HUES6 (cell line): ENCODE results near the gene LAMC3.

Experiments used
- H3K27ac ChIP-seq: 2 replicates; pipeline ENCODE4 v1.7.0; 2013; ENCODE audit warnings: low read depth, mild to moderate bottlenecking, low read length, inconsistent platforms
- H3K27me3 ChIP-seq: 2 replicates; pipeline ENCODE4 v1.6.1; 2013; ENCODE audit warnings: low read length; ENCODE audit not compliant: control insufficient read depth, insufficient read depth
- H3K36me3 ChIP-seq: 2 replicates; pipeline ENCODE4 v1.6.1; 2013; ENCODE audit warnings: low read length; ENCODE audit not compliant: control insufficient read depth, insufficient read depth
- H3K4me1 ChIP-seq: 2 replicates; pipeline ENCODE4 v1.6.1; 2013; ENCODE audit warnings: low read length; ENCODE audit not compliant: control insufficient read depth, insufficient read depth
- H3K4me3 ChIP-seq: 2 replicates; pipeline ENCODE4 v1.5.1; 2013; ENCODE audit warnings: low read depth, low read length
- H3K9ac ChIP-seq: one replicate; pipeline ENCODE4 v1.6.1; 2013; ENCODE audit warnings: mild to moderate bottlenecking, low read length
- H3K9me3 ChIP-seq: 2 replicates; pipeline ENCODE4 v1.6.1; 2013; ENCODE audit warnings: low read depth, low read length; ENCODE audit not compliant: control insufficient read depth, insufficient read depth

The LAMC3 gene

GRCh38 chr9:130986356-130986965 is 22.5 kb upstream of the LAMC3 start:
- Histone ChIP-seq H3K36me3 (no peaks in the 10 kb centered on the region), H3K9me3 (no peaks in the 10 kb centered on the region)

GRCh38 chr9:130987054-130987453 is 21.9 kb upstream of the LAMC3 start:
- Histone ChIP-seq H3K27ac (no peak overlapping the region), H3K9me3 (no peaks in the 10 kb centered on the region), H3K9ac (no peak overlapping the region), H3K36me3 (no peaks in the 10 kb centered on the region), H3K4me1 (peaks cover 22% of the 10 kb centered on the region; the same call in 1 of the 2 replicates), H3K4me3 (no peak overlapping the region), H3K27me3 (no peaks in the 10 kb centered on the region)

More at GRCh38 chr9:130986356-130986965, 22.5 kb upstream of the LAMC3 start:
- H3K4me1 ChIP-seq, result peaks cover 17% of the 10 kb centered on the region; the same call in 1 of the 2 replicates
- H3K27ac ChIP-seq, result no peak overlapping the region
- no peak overlapping the region for H3K9ac ChIP-seq
- H3K4me3 ChIP-seq, result no peak overlapping the region
- no peaks in the 10 kb centered on the region for H3K27me3 ChIP-seq

GRCh38 chr9:130987738-130988399 is 21.1 kb upstream of the LAMC3 start:
- no peaks in the 10 kb centered on the region for H3K27me3 ChIP-seq
- no peak overlapping the region for H3K4me3 ChIP-seq
- H3K9ac ChIP-seq, result no peak overlapping the region
- H3K36me3 ChIP-seq, result no peaks in the 10 kb centered on the region
- H3K9me3 ChIP-seq, result no peaks in the 10 kb centered on the region
- peaks cover 22% of the 10 kb centered on the region; the same call in 1 of the 2 replicates for H3K4me1 ChIP-seq
- no peak overlapping the region for H3K27ac ChIP-seq

GRCh38 chr9:130988400-130988747 is 20.6 kb upstream of the LAMC3 start:
- no peaks in the 10 kb centered on the region for H3K36me3 ChIP-seq
- H3K27me3 ChIP-seq, result no peaks in the 10 kb centered on the region
- H3K9me3 ChIP-seq, result no peaks in the 10 kb centered on the region
- H3K4me3 ChIP-seq, result no peak overlapping the region
- H3K27ac ChIP-seq, result no peak overlapping the region
- H3K4me1 ChIP-seq, result peaks cover 22% of the 10 kb centered on the region; the same call in 1 of the 2 replicates
- H3K9ac ChIP-seq, result no peak overlapping the region

GRCh38 chr9:130988905-130989304 is 20.1 kb upstream of the LAMC3 start:
- Histone ChIP-seq H3K4me1 (peaks cover 22% of the 10 kb centered on the region; the same call in 1 of the 2 replicates), H3K9ac (no peak overlapping the region), H3K36me3 (no peaks in the 10 kb centered on the region), H3K9me3 (no peaks in the 10 kb centered on the region), H3K27me3 (no peaks in the 10 kb centered on the region), H3K27ac (no peak overlapping the region), H3K4me3 (no peak overlapping the region)

GRCh38 chr9:130989391-130989790 is 19.6 kb upstream of the LAMC3 start:
- Histone ChIP-seq H3K9ac (no peak overlapping the region), H3K36me3 (no peaks in the 10 kb centered on the region), H3K4me1 (peaks cover 24% of the 10 kb centered on the region; the same call in 1 of the 2 replicates), H3K27ac (no peak overlapping the region), H3K4me3 (no peak overlapping the region), H3K27me3 (no peaks in the 10 kb centered on the region), H3K9me3 (no peaks in the 10 kb centered on the region)

GRCh38 chr9:130989891-130990290 is 19.1 kb upstream of the LAMC3 start:
- H3K4me3 ChIP-seq, result no peak overlapping the region
- no peaks in the 10 kb centered on the region for H3K36me3 ChIP-seq
- peaks cover 29% of the 10 kb centered on the region; the same call in 1 of the 2 replicates for H3K4me1 ChIP-seq
- no peak overlapping the region for H3K9ac ChIP-seq
- H3K9me3 ChIP-seq, result no peaks in the 10 kb centered on the region
- no peaks in the 10 kb centered on the region for H3K27me3 ChIP-seq
- H3K27ac ChIP-seq, result no peak overlapping the region

GRCh38 chr9:130990306-130990977 is 18.5 kb upstream of the LAMC3 start:
- Histone ChIP-seq H3K9ac (no peak overlapping the region), H3K4me3 (no peak overlapping the region), H3K9me3 (no peaks in the 10 kb centered on the region), H3K4me1 (peaks cover 34% of the 10 kb centered on the region), H3K27ac (no peak overlapping the region), H3K27me3 (no peaks in the 10 kb centered on the region), H3K36me3 (no peaks in the 10 kb centered on the region)

- H3K36me3 ChIP-seq, result no peaks in the 10 kb centered on the region
- H3K9me3 ChIP-seq, result no peaks in the 10 kb centered on the region
- no peaks in the 10 kb centered on the region for H3K27me3 ChIP-seq
- no peak overlapping the region; the same call in 1 of the 2 replicates for H3K4me3 ChIP-seq
- no peak overlapping the region for H3K9ac ChIP-seq
- no peak overlapping the region for H3K27ac ChIP-seq
- H3K4me1 ChIP-seq, result peaks cover 40% of the 10 kb centered on the region
Observed at GRCh38 chr9:130990978-130991777, 17.8 kb upstream of the LAMC3 start.

- Histone ChIP-seq H3K36me3 (no peaks in the 10 kb centered on the region), H3K9me3 (no peaks in the 10 kb centered on the region), H3K4me3 (no peak overlapping the region; the same call in 1 of the 2 replicates), H3K4me1 (peaks cover 34% of the 10 kb centered on the region), H3K27ac (no peak overlapping the region), H3K27me3 (no peaks in the 10 kb centered on the region), H3K9ac (no peak overlapping the region)
Observed at GRCh38 chr9:130991778-130992681, 16.9 kb upstream of the LAMC3 start.
